ENCODE measurements around the gene EXOC3. TPM values are rescaled to one million over a fixed set of nuclear protein-coding genes. Genes with fewer than 3 reads are reported as not detected.

The EXOC3 gene
- total RNA-seq, 1 experiment from 2014 or later: 55.0 TPM

DNA sequence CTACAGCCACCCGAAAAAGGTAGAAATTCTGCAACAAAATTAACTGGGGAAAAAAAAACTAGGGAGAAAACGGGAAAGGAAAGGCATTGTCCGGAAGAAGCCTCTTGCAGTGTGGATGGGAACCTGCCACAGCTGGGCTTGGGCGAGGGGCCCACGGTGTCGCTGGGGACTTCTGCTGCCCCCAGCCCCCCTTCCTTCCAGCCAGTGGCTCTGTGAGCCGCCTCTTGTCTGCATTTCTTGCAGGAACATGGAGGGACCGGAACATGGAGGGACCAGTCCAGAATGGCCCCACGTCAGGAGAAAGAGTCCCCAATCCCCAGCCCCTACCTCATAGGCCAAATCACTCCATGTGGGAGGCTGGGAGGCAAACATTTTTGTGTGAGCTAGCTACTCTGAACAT is 36.9 kb upstream of the EXOC3 start:
- TF ChIP-seq, protein P1, sequence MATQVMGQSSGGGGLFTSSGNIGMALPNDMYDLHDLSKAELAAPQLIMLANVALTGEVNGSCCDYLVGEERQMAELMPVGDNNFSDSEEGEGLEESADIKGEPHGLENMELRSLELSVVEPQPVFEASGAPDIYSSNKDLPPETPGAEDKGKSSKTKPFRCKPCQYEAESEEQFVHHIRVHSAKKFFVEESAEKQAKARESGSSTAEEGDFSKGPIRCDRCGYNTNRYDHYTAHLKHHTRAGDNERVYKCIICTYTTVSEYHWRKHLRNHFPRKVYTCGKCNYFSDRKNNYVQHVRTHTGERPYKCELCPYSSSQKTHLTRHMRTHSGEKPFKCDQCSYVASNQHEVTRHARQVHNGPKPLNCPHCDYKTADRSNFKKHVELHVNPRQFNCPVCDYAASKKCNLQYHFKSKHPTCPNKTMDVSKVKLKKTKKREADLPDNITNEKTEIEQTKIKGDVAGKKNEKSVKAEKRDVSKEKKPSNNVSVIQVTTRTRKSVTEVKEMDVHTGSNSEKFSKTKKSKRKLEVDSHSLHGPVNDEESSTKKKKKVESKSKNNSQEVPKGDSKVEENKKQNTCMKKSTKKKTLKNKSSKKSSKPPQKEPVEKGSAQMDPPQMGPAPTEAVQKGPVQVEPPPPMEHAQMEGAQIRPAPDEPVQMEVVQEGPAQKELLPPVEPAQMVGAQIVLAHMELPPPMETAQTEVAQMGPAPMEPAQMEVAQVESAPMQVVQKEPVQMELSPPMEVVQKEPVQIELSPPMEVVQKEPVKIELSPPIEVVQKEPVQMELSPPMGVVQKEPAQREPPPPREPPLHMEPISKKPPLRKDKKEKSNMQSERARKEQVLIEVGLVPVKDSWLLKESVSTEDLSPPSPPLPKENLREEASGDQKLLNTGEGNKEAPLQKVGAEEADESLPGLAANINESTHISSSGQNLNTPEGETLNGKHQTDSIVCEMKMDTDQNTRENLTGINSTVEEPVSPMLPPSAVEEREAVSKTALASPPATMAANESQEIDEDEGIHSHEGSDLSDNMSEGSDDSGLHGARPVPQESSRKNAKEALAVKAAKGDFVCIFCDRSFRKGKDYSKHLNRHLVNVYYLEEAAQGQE (IDR thresholded peaks at IDR 0.05; ENCODE audit: insufficient read depth in 1 of 2, low read depth in 2 of 2, low read length in 1 of 2): no peak
- TF ChIP-seq SIN3A (IDR thresholded peaks at IDR 0.05; ENCODE audit: borderline replicate concordance, insufficient read depth, low read depth, low read length): no peak
- no peak for TF ChIP-seq POLR2AphosphoS5 (IDR thresholded peaks at IDR 0.05; ENCODE audit: low read depth, low read length)
- TF ChIP-seq TCF7L2 (IDR thresholded peaks at IDR 0.05; ENCODE audit: low read depth, low read length): no peak
- TF ChIP-seq, protein P2, sequence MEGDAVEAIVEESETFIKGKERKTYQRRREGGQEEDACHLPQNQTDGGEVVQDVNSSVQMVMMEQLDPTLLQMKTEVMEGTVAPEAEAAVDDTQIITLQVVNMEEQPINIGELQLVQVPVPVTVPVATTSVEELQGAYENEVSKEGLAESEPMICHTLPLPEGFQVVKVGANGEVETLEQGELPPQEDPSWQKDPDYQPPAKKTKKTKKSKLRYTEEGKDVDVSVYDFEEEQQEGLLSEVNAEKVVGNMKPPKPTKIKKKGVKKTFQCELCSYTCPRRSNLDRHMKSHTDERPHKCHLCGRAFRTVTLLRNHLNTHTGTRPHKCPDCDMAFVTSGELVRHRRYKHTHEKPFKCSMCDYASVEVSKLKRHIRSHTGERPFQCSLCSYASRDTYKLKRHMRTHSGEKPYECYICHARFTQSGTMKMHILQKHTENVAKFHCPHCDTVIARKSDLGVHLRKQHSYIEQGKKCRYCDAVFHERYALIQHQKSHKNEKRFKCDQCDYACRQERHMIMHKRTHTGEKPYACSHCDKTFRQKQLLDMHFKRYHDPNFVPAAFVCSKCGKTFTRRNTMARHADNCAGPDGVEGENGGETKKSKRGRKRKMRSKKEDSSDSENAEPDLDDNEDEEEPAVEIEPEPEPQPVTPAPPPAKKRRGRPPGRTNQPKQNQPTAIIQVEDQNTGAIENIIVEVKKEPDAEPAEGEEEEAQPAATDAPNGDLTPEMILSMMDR (IDR thresholded peaks at IDR 0.05): no peak
- no peaks in the 10 kb centered on the region for H3K36me3 ChIP-seq (ENCODE audit: control insufficient read depth, insufficient read depth, low read length)
- H3K4me1 ChIP-seq (ENCODE audit: control insufficient read depth, insufficient read depth, low read length): no peaks in the 10 kb centered on the region
- H3K9me3 ChIP-seq (ENCODE audit: control insufficient read depth, insufficient read depth, low read depth, low read length): no peaks in the 10 kb centered on the region
- DNase-seq (ENCODE audit: low read depth, low spot score): no peak
- H3K27me3 ChIP-seq (ENCODE audit: control insufficient read depth, insufficient read depth, low read length): no peaks in the 10 kb centered on the region
- CTCF ChIA-PET: no interaction called here
- H3K4me3 ChIP-seq (ENCODE audit: low read depth in 2 of 2, low read length in 2 of 2): no peak overlapping the region
- no TSS peak for BruUV-seq (replicated peaks)
- intact Hi-C loops (cut with micrococcal nuclease; ENCODE audit: unreplicated experiment): no loop called here
- ATAC-seq: no peak
- H3K27ac ChIP-seq (ENCODE audit: low read length): no peak overlapping the region
- POLR2A ChIA-PET: no interaction called here
- in situ Hi-C loops (cut with HindIII; ENCODE audit: low pct_unique_long_range_greater_than_20kb, low sequenced_read_pairs): no loop called here

DNA sequence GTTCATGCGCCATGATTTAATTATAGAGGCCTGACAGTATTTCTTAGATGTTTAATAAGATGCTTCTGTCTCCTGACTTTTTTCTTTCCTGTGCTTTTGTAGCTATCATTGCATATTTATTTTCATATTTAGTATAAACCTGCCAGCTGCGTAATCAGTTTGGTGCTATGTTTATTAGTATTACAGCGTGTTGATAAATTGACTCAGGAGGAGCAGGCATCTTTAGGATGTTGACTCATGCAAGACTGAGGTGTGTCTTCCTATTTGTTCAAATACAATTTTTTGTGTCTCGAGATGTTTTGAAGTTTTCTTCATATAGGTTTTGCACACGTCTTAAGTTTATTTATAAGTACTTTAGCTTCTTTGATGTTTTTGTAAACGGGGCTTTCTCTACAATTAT is 35.9 kb upstream of the EXOC3 start:
- no peaks in the 10 kb centered on the region for H3K9me3 ChIP-seq (ENCODE audit: control insufficient read depth, insufficient read depth, low read depth, low read length)
- intact Hi-C loops (cut with micrococcal nuclease; ENCODE audit: unreplicated experiment): no loop called here
- BruUV-seq (replicated peaks): no TSS peak
- H3K27me3 ChIP-seq (ENCODE audit: control insufficient read depth, insufficient read depth, low read length): no peaks in the 10 kb centered on the region
- TF ChIP-seq, protein P2 (IDR thresholded peaks at IDR 0.05): no peak
- TF ChIP-seq POLR2AphosphoS5 (IDR thresholded peaks at IDR 0.05; ENCODE audit: low read depth, low read length) (no peak), TCF7L2 (IDR thresholded peaks at IDR 0.05; ENCODE audit: low read depth, low read length) (no peak), SIN3A (IDR thresholded peaks at IDR 0.05; ENCODE audit: borderline replicate concordance, insufficient read depth, low read depth, low read length) (no peak)
- TF ChIP-seq, protein P1 (IDR thresholded peaks at IDR 0.05; ENCODE audit: insufficient read depth in 1 of 2, low read depth in 2 of 2, low read length in 1 of 2): no peak
- H3K36me3 ChIP-seq (ENCODE audit: control insufficient read depth, insufficient read depth, low read length): no peaks in the 10 kb centered on the region
- H3K4me3 ChIP-seq (ENCODE audit: low read depth in 2 of 2, low read length in 2 of 2): no peak overlapping the region
- no peak for DNase-seq (ENCODE audit: low read depth, low spot score)
- no peak overlapping the region for H3K27ac ChIP-seq (ENCODE audit: low read length)
- no peaks in the 10 kb centered on the region for H3K4me1 ChIP-seq (ENCODE audit: control insufficient read depth, insufficient read depth, low read length)
- no peak for ATAC-seq
- POLR2A ChIA-PET: no interaction called here
- in situ Hi-C loops (cut with HindIII; ENCODE audit: low pct_unique_long_range_greater_than_20kb, low sequenced_read_pairs): no loop called here
- CTCF ChIA-PET: interaction anchor here (0.6 kb wide), 1 partner anchor 10 kb away, joined by 3 read pairs; no protein-coding TSS in a partner anchor
